Stimulated activated CD4-positive, alpha-beta T cell treated with anti-CD3 and anti-CD28 coated beads, Interleukin-1b, Interleukin-23, amount 100 ng/mL, for 48 hours (primary cell): ENCODE results near the gene PARD3B.

Experiments
- DNase-seq: peaks from one replicate; pipeline ENCODE4 v3.0.0-alpha.2; 2020

Gene PARD3B

GRCh38 chr2:205644018-205644417, 1098.7 kb downstream of the PARD3B start:
- DNase-seq: no peak

GRCh38 chr2:205646680-205647079, 1101.4 kb downstream of the PARD3B start:
- no peak for DNase-seq

- DNase-seq: no peak
These were observed 1105.2 kb downstream of the PARD3B start for GRCh38 chr2:205650450-205650849.

- DNase-seq: no peak
These were observed 1105.7 kb downstream of the PARD3B start for GRCh38 chr2:205650931-205651330.

GRCh38 chr2:205651719-205652118, 1106.4 kb downstream of the PARD3B start:
- DNase-seq: no peak

- no peak for DNase-seq
These were observed 1109.8 kb downstream of the PARD3B start for GRCh38 chr2:205654878-205655605.

GRCh38 chr2:205655779-205656456, 1110.6 kb downstream of the PARD3B start:
- DNase-seq: no peak

- no peak for DNase-seq
These were observed 1111.2 kb downstream of the PARD3B start for GRCh38 chr2:205656461-205656860.

GRCh38 chr2:205656941-205657340, 1111.7 kb downstream of the PARD3B start:
- DNase-seq: no peak

GRCh38 chr2:205657579-205657978, 1112.3 kb downstream of the PARD3B start:
- no peak for DNase-seq

- no peak for DNase-seq
These were observed 1112.8 kb downstream of the PARD3B start for GRCh38 chr2:205658068-205658467.

- DNase-seq: no peak
These were observed 1113.3 kb downstream of the PARD3B start for GRCh38 chr2:205658572-205658971.

GRCh38 chr2:205659922-205660321, 1114.6 kb downstream of the PARD3B start:
- no peak for DNase-seq

GRCh38 chr2:205660521-205661124, 1115.3 kb downstream of the PARD3B start:
- peak; percentile 21 for DNase-seq

GRCh38 chr2:205661281-205661680, 1116.0 kb downstream of the PARD3B start:
- no peak for DNase-seq

GRCh38 chr2:205662206-205662965, 1117.1 kb downstream of the PARD3B start:
- DNase-seq: no peak

GRCh38 chr2:205665791-205666190, 1120.5 kb downstream of the PARD3B start:
- DNase-seq: no peak
